GM19193 (cell line): ENCODE results near the gene LMBR1.

Source experiments
- POLR2A ChIP-seq: IDR thresholded peaks from 4 replicates; pipeline ENCODE4 v1.6.1; 2011; ENCODE audit not compliant: insufficient read depth, insufficient read length; ENCODE audit errors: extremely low read depth

LMBR1 gene

DNA sequence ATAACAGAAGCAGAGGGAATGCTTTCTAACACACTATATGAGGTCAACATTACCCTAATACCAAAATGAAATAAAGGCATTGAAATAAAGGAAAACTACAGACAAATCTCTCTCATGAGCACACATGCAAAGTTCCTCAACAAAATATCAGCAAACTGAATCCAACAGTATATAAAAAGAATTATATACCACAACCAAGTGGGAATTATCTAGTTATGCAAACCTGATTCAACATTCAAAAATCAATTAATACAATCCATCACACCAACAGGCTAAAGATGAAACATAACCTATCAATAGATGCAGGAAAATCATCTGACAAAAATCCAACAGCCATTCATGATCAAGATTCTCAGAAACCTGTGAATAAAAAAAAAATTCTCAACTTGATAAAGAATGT lies 34.5 kb downstream of the LMBR1 start:
- no peak for TF ChIP-seq POLR2A

DNA sequence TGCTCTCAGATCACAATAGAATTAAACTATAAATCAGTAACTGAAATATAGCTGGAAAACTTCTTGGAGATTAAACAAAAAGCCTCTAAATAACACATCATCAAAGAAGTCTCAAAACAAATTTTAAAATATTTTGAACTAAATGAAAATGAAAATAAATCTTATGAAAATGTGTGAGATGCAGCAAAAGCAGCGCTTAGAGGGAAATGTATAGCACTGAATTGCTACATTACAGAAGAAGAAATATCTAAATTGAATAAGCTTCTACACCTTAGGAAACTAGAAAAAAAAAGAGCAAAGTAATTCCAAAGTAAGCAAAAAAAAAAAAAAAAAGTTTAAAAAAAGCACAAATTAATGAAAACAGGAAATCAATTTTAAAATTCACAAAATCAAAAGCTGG lies 35.2 kb downstream of the LMBR1 start:
- TF ChIP-seq POLR2A, result no peak

DNA sequence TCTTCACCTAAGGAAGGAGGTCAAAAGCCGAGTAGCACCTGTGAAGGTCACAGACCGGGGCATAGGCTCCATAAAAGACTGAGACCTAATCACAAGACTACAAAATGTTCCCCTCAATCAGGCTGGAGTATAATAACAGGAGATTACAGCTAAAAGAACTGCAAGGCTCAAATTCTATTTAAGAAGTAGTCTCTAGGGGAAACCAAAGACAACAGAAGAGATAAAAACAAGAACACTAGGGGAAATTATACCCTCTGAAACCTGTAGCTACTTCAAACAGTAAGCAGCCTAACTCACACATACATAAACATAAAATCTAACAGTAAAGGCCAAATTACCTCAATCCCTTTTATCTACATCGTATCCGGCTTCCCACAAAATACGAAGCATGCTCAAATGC lies 38.3 kb downstream of the LMBR1 start:
- TF ChIP-seq POLR2A, result no peak

DNA sequence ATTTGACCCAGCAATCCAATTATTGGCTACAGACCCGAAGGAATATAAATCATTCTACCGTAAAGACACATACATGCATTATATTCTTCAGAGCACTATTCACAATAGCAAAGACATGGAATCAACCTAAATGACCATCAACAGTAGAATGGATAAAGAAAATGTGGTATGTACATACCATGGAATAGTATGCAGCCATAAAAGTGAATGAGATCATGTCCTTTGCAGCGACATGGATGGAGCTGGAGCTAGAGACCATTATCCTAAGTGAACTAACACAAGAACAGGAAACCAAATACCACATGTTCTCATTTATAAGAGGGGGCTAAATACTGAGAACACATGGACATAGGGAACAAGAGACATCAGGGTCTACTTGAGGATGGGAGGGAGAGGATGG lies 44.0 kb downstream of the LMBR1 start:
- no peak for TF ChIP-seq POLR2A

- TF ChIP-seq POLR2A, result no peak
Observed at GRCh38 chr7:156845379-156846101, 47.4 kb downstream of the LMBR1 start.

GRCh38 chr7:156843157-156843556 lies 49.8 kb downstream of the LMBR1 start:
- TF ChIP-seq POLR2A, result no peak

DNA sequence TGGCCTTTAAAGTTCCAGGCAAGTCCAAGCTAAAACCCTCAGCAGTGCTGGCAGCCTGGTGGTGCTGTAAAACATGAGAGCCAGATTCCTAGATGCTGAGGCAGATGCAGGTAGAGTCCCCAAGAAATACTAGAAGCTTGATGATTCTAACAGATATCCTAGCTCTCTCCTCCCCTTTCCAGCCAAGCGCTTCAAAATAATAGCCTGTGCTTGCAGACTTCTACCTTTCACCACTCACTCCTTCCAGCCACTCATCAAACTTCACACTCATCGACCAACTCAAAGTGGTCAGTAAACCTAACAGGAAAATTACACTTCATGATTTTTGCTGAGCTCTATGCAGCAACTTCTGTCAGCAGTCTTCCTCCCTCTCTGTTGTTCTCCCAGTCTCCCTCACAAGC lies 50.2 kb downstream of the LMBR1 start:
- TF ChIP-seq POLR2A, result no peak

DNA sequence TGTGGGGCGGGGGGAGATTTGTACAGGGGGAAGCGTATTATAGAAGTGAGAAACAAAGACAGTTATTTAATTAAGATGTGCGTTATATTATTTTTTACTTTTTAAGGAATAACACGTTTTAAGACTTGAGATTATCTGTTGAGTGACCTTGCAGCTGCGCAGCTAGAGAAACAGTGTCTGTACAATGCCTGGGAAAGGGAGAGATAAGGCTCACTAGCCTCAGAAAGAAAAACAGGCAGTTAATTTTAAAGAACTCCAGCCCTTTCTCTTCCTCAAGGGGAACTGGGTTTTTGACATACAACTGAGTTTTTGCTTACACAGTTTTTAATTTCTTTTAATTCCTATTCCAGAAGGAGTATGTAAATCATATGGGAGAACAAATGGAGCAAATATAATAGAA lies 50.7 kb downstream of the LMBR1 start:
- no peak for TF ChIP-seq POLR2A

- TF ChIP-seq POLR2A, result no peak
Observed at GRCh38 chr7:156841497-156841896, 51.5 kb downstream of the LMBR1 start.

DNA sequence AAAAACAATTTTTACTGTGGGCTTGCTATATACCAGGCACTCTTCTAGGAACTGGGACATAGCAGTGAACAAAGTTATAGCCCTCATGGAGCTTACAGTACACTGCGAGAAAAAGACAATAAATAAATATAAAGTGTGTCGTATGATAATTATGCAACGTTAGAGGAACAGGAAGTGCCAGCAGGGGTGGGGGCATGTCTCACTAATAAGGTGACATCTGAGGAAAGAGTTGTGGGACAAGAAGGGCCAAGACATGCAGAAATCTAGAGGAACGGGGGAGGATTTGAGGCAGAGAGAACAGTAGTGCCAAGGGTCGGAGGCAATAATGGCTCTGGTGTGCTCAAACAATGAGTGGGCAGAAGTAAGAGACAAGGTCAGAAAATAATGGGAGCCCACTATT lies 52.8 kb downstream of the LMBR1 start:
- no peak for TF ChIP-seq POLR2A

GRCh38 chr7:156836443-156836842 lies 56.5 kb downstream of the LMBR1 start:
- TF ChIP-seq POLR2A, result no peak

GRCh38 chr7:156834462-156834861 lies 58.5 kb downstream of the LMBR1 start:
- no peak for TF ChIP-seq POLR2A

GRCh38 chr7:156833312-156833711 lies 59.7 kb downstream of the LMBR1 start:
- no peak for TF ChIP-seq POLR2A

DNA sequence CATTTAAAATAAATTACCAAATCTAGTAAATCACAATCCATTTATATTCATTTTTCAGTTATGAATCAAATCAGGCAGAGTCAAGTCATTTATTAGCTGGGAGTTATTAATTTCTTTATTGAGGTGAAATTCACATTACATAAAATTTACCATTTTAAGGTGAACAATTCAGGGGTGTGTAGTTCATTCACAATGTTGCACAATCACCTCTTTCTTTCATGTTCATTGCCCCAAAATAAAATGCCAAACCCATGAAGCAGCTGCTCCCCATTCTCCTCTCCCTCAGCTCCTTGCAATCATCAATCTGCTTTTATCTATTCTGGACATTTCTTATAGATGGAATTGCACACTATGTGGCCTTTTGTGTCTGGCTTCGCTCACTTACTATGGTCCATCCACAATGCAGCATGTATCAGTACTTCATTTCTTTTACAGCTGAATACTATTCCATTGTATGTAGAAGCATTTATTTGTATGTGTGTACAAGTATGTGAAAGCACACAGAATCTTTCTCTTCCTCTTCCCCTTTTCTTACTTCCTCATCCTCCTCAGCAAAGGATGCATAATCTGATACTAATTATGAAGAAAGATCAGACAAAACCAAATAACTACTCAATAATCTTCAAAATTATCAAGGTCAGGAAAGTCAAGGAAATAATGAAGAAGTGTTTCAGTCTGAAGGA lies 60.6 kb downstream of the LMBR1 start:
- TF ChIP-seq POLR2A, result no peak

GRCh38 chr7:156829669-156830336 lies 63.2 kb downstream of the LMBR1 start:
- no peak for TF ChIP-seq POLR2A
